ENCODE results near the gene GLT8D1.
A peak's percentile ranks its signal among the peaks of the same experiment; 100 is the strongest.
"Not testable (repeated sequence)": the region's sequence is repeated elsewhere in the genome, so short reads cannot be mapped to it uniquely, and the experiment has no call there.

The GLT8D1 gene

GRCh38 chr3:52705688-52706686 is at the start of gene GLT8D1, which contains the start of gene SPCS1:
Gene GLT8D1 (minus strand): TSS chr3:52705791. CDS start chr3:52700460, 5,331 bp downstream.
Gene SPCS1 (plus strand): TSS chr3:52706106. CDS start chr3:52706247, 141 bp downstream.
- peaks cover 37% of the 10 kb centered on the region for H3K36me3 Mint-ChIP-seq (ENCODE audit: low read depth)
- H3K27me3 Mint-ChIP-seq = no peaks in the 10 kb centered on the region
- no peaks in the 10 kb centered on the region for H3K9me3 Mint-ChIP-seq
- H3K4me1 Mint-ChIP-seq (ENCODE audit: low read depth) = peaks cover 38% of the 10 kb centered on the region
- peak within 1 kb of the TSS; percentile 97 for H3K4me3 Mint-ChIP-seq
- H3K27ac Mint-ChIP-seq = peak within 1 kb of the TSS; percentile 95

GRCh38 chr3:52754373-52754772 is 48.8 kb upstream of the GLT8D1 start:
- Mint-ChIP-seq H3K27me3 (no peaks in the 10 kb centered on the region), H3K4me1 (ENCODE audit: low read depth) (peaks cover 2% of the 10 kb centered on the region), H3K9me3 (no peaks in the 10 kb centered on the region), H3K4me3 (no peak overlapping the region), H3K27ac (no peak overlapping the region), H3K36me3 (ENCODE audit: low read depth) (peaks cover 56% of the 10 kb centered on the region)

GRCh38 chr3:52752045-52752660 is 46.6 kb upstream of the GLT8D1 start:
- H3K27me3 Mint-ChIP-seq = no peaks in the 10 kb centered on the region
- H3K4me1 Mint-ChIP-seq (ENCODE audit: low read depth) = no peaks in the 10 kb centered on the region
- peaks cover 54% of the 10 kb centered on the region for H3K36me3 Mint-ChIP-seq (ENCODE audit: low read depth)
- H3K27ac Mint-ChIP-seq = no peak overlapping the region
- no peak overlapping the region for H3K4me3 Mint-ChIP-seq
- H3K9me3 Mint-ChIP-seq = no peaks in the 10 kb centered on the region

- H3K27ac Mint-ChIP-seq = no peak overlapping the region
- peaks cover 58% of the 10 kb centered on the region for H3K36me3 Mint-ChIP-seq (ENCODE audit: low read depth)
- no peaks in the 10 kb centered on the region for H3K27me3 Mint-ChIP-seq
- H3K4me3 Mint-ChIP-seq = no peak overlapping the region
- H3K9me3 Mint-ChIP-seq = no peaks in the 10 kb centered on the region
- H3K4me1 Mint-ChIP-seq (ENCODE audit: low read depth) = no peaks in the 10 kb centered on the region
Observed at GRCh38 chr3:52743721-52744120, 38.1 kb upstream of the GLT8D1 start.

- peaks cover 52% of the 10 kb centered on the region for H3K36me3 Mint-ChIP-seq (ENCODE audit: low read depth)
- H3K4me1 Mint-ChIP-seq (ENCODE audit: low read depth) = no peaks in the 10 kb centered on the region
- no peaks in the 10 kb centered on the region for H3K27me3 Mint-ChIP-seq
- H3K9me3 Mint-ChIP-seq = no peaks in the 10 kb centered on the region
- no peak overlapping the region for H3K4me3 Mint-ChIP-seq
- no peak overlapping the region for H3K27ac Mint-ChIP-seq
Observed at GRCh38 chr3:52743152-52743551, 37.6 kb upstream of the GLT8D1 start.

- Mint-ChIP-seq H3K4me3 (no peak overlapping the region), H3K27me3 (no peaks in the 10 kb centered on the region), H3K27ac (no peak overlapping the region), H3K9me3 (no peaks in the 10 kb centered on the region), H3K36me3 (ENCODE audit: low read depth) (peaks cover 52% of the 10 kb centered on the region), H3K4me1 (ENCODE audit: low read depth) (no peaks in the 10 kb centered on the region)
Observed at GRCh38 chr3:52742418-52743041, 36.9 kb upstream of the GLT8D1 start.

- H3K27me3 Mint-ChIP-seq = no peaks in the 10 kb centered on the region
- no peaks in the 10 kb centered on the region for H3K4me1 Mint-ChIP-seq (ENCODE audit: low read depth)
- no peak overlapping the region for H3K4me3 Mint-ChIP-seq
- H3K36me3 Mint-ChIP-seq (ENCODE audit: low read depth) = peaks cover 55% of the 10 kb centered on the region
- no peaks in the 10 kb centered on the region for H3K9me3 Mint-ChIP-seq
- H3K27ac Mint-ChIP-seq = no peak overlapping the region
Observed at GRCh38 chr3:52739730-52740129, 34.1 kb upstream of the GLT8D1 start.

GRCh38 chr3:52733256-52733891 is 27.8 kb upstream of the GLT8D1 start:
- no peak overlapping the region for H3K4me3 Mint-ChIP-seq
- H3K9me3 Mint-ChIP-seq = peaks cover 20% of the 10 kb centered on the region
- H3K27me3 Mint-ChIP-seq = no peaks in the 10 kb centered on the region
- H3K4me1 Mint-ChIP-seq (ENCODE audit: low read depth) = peaks cover 6% of the 10 kb centered on the region
- no peak overlapping the region for H3K27ac Mint-ChIP-seq
- peaks cover 82% of the 10 kb centered on the region for H3K36me3 Mint-ChIP-seq (ENCODE audit: low read depth)

- Mint-ChIP-seq H3K4me1 (ENCODE audit: low read depth) (peaks cover 6% of the 10 kb centered on the region), H3K9me3 (peaks cover 21% of the 10 kb centered on the region), H3K27me3 (no peaks in the 10 kb centered on the region), H3K4me3 (no peak overlapping the region), H3K27ac (no peak overlapping the region), H3K36me3 (ENCODE audit: low read depth) (peaks cover 81% of the 10 kb centered on the region)
Observed at GRCh38 chr3:52731590-52731989, 26.0 kb upstream of the GLT8D1 start.

GRCh38 chr3:52730681-52731080 is 25.1 kb upstream of the GLT8D1 start:
- Mint-ChIP-seq H3K9me3 (peaks cover 21% of the 10 kb centered on the region), H3K4me1 (ENCODE audit: low read depth) (peaks cover 6% of the 10 kb centered on the region), H3K27ac (peak overlapping the region; percentile 26), H3K27me3 (no peaks in the 10 kb centered on the region), H3K4me3 (no peak overlapping the region), H3K36me3 (ENCODE audit: low read depth) (peaks cover 76% of the 10 kb centered on the region)

- not testable (repeated sequence) for H3K4me3 Mint-ChIP-seq; H3K27me3 Mint-ChIP-seq; H3K27ac Mint-ChIP-seq; H3K4me1 Mint-ChIP-seq (ENCODE audit: low read depth)
- H3K9me3 Mint-ChIP-seq = peaks cover 21% of the 10 kb centered on the region
- H3K36me3 Mint-ChIP-seq (ENCODE audit: low read depth) = peaks cover 63% of the 10 kb centered on the region
Observed at GRCh38 chr3:52728753-52729152, 23.2 kb upstream of the GLT8D1 start.

- Mint-ChIP-seq H3K27me3 (no peaks in the 10 kb centered on the region), H3K9me3 (peaks cover 4% of the 10 kb centered on the region), H3K36me3 (ENCODE audit: low read depth) (peaks cover 30% of the 10 kb centered on the region)
Observed at GRCh38 chr3:52724511-52724910, 18.9 kb upstream of the GLT8D1 start.

GRCh38 chr3:52723935-52724334 is 18.3 kb upstream of the GLT8D1 start:
- peaks cover 29% of the 10 kb centered on the region for H3K36me3 Mint-ChIP-seq (ENCODE audit: low read depth)
- H3K4me3 Mint-ChIP-seq = no peak overlapping the region
- H3K9me3 Mint-ChIP-seq = peaks cover 4% of the 10 kb centered on the region
- no peak overlapping the region for H3K27ac Mint-ChIP-seq
- peaks cover 27% of the 10 kb centered on the region for H3K4me1 Mint-ChIP-seq (ENCODE audit: low read depth)
- no peaks in the 10 kb centered on the region for H3K27me3 Mint-ChIP-seq

More at GRCh38 chr3:52724511-52724910, 18.9 kb upstream of the GLT8D1 start:
- Mint-ChIP-seq H3K4me3 (no peak overlapping the region), H3K4me1 (ENCODE audit: low read depth) (peaks cover 27% of the 10 kb centered on the region), H3K27ac (no peak overlapping the region)

- H3K27ac Mint-ChIP-seq = no peak overlapping the region
- no peaks in the 10 kb centered on the region for H3K27me3 Mint-ChIP-seq
- H3K9me3 Mint-ChIP-seq = no peaks in the 10 kb centered on the region
- no peak overlapping the region for H3K4me3 Mint-ChIP-seq
- peaks cover 27% of the 10 kb centered on the region for H3K4me1 Mint-ChIP-seq (ENCODE audit: low read depth)
- H3K36me3 Mint-ChIP-seq (ENCODE audit: low read depth) = peaks cover 19% of the 10 kb centered on the region
Observed at GRCh38 chr3:52722491-52722890, 16.9 kb upstream of the GLT8D1 start.

- Mint-ChIP-seq H3K36me3 (ENCODE audit: low read depth) (peaks cover 19% of the 10 kb centered on the region), H3K27ac (no peak overlapping the region), H3K4me1 (ENCODE audit: low read depth) (peaks cover 27% of the 10 kb centered on the region), H3K4me3 (no peak overlapping the region), H3K9me3 (no peaks in the 10 kb centered on the region), H3K27me3 (no peaks in the 10 kb centered on the region)
Observed at GRCh38 chr3:52721730-52722008, 16.1 kb upstream of the GLT8D1 start.
